ENCODE measurements around the gene ZFYVE1.
"Not testable (repeated sequence)": the region's sequence is repeated elsewhere in the genome, so short reads cannot be mapped to it uniquely, and the experiment has no call there.

ZFYVE1 gene

GRCh38 chr14:73027984-73028383, 1.1 kb upstream of the ZFYVE1 start:
- Histone ChIP-seq H3K27me3 (ENCODE audit: control insufficient read depth in 5 of 5, insufficient read depth in 4 of 5, low read length in 5 of 5) (no peaks in the 10 kb centered on the region), H3K27ac (ENCODE audit: low read depth, low read length) (no peak overlapping the region), H3K4me1 (ENCODE audit: control insufficient read depth in 5 of 5, insufficient read depth in 5 of 5, low read length in 5 of 5) (peaks cover 0 to 26% (median 23%) of the 10 kb centered on the region in 5 donors), H3K9ac (ENCODE audit: low read length in 5 of 5) (no peak overlapping the region), H3K36me3 (ENCODE audit: control insufficient read depth in 5 of 5, insufficient read depth in 5 of 5, low read length in 5 of 5) (peaks cover 6 to 12% (median 11%) of the 10 kb centered on the region in 5 donors), H3K9me3 (ENCODE audit: control insufficient read depth in 5 of 5, low read length in 5 of 5) (no peaks in the 10 kb centered on the region), H3K4me3 (ENCODE audit: low read depth in 1 of 5, low read length in 5 of 5) (no peak overlapping the region)

GRCh38 chr14:73027546-73027945, 640 bp upstream of the ZFYVE1 start:
- H3K9ac ChIP-seq (ENCODE audit: low read length in 5 of 5): peak overlapping the region in 1 of 5 donors; percentile 47
- peaks cover 0 to 29% (median 26%) of the 10 kb centered on the region in 5 donors for H3K4me1 ChIP-seq (ENCODE audit: control insufficient read depth in 5 of 5, insufficient read depth in 5 of 5, low read length in 5 of 5)
- H3K36me3 ChIP-seq (ENCODE audit: control insufficient read depth in 5 of 5, insufficient read depth in 5 of 5, low read length in 5 of 5): peaks cover 7 to 12% (median 11%) of the 10 kb centered on the region in 5 donors
- no peaks in the 10 kb centered on the region for H3K27me3 ChIP-seq (ENCODE audit: control insufficient read depth in 5 of 5, insufficient read depth in 4 of 5, low read length in 5 of 5)
- peak overlapping the region; percentile 4 for H3K27ac ChIP-seq (ENCODE audit: low read depth, low read length)
- no peaks in the 10 kb centered on the region for H3K9me3 ChIP-seq (ENCODE audit: control insufficient read depth in 5 of 5, low read length in 5 of 5)
- H3K4me3 ChIP-seq (ENCODE audit: low read depth in 1 of 5, low read length in 5 of 5): peak overlapping the region; percentile 61 to 89 (median 82)

- peak overlapping the region; percentile 84 for H3K27ac ChIP-seq (ENCODE audit: low read depth, low read length)
- H3K4me1 ChIP-seq (ENCODE audit: control insufficient read depth in 5 of 5, insufficient read depth in 5 of 5, low read length in 5 of 5): peaks cover 0 to 40% (median 31%) of the 10 kb centered on the region in 5 donors
Observed at GRCh38 chr14:73026243-73026844, 562 bp downstream of the ZFYVE1 start.

GRCh38 chr14:73025544-73025943, 1.4 kb downstream of the ZFYVE1 start:
- Histone ChIP-seq H3K27me3 (ENCODE audit: control insufficient read depth in 5 of 5, insufficient read depth in 4 of 5, low read length in 5 of 5) (no peaks in the 10 kb centered on the region), H3K9me3 (ENCODE audit: control insufficient read depth in 5 of 5, low read length in 5 of 5) (no peaks in the 10 kb centered on the region), H3K4me3 (ENCODE audit: low read depth in 1 of 5, low read length in 5 of 5) (peak overlapping the region in 3 of 5 donors; percentile 79 to 89 (median 87)), H3K36me3 (ENCODE audit: control insufficient read depth in 5 of 5, insufficient read depth in 5 of 5, low read length in 5 of 5) (peaks cover 13 to 22% (median 16%) of the 10 kb centered on the region in 5 donors), H3K9ac (ENCODE audit: low read length in 5 of 5) (peak overlapping the region in 4 of 5 donors; percentile 13 to 86 (median 76)), H3K4me1 (ENCODE audit: control insufficient read depth in 5 of 5, insufficient read depth in 5 of 5, low read length in 5 of 5) (peaks cover 0 to 40% (median 31%) of the 10 kb centered on the region in 5 donors), H3K27ac (ENCODE audit: low read depth, low read length) (peak overlapping the region; percentile 84)

More at GRCh38 chr14:73026243-73026844, 562 bp downstream of the ZFYVE1 start:
- H3K4me3 ChIP-seq (ENCODE audit: low read depth in 1 of 5, low read length in 5 of 5): peak overlapping the region; percentile 68 to 95 (median 87)
- peaks cover 13 to 18% (median 16%) of the 10 kb centered on the region in 5 donors for H3K36me3 ChIP-seq (ENCODE audit: control insufficient read depth in 5 of 5, insufficient read depth in 5 of 5, low read length in 5 of 5)
- H3K9ac ChIP-seq (ENCODE audit: low read length in 5 of 5): peak overlapping the region; percentile 19 to 86 (median 77)
- no peaks in the 10 kb centered on the region for H3K9me3 ChIP-seq (ENCODE audit: control insufficient read depth in 5 of 5, low read length in 5 of 5)
- no peaks in the 10 kb centered on the region for H3K27me3 ChIP-seq (ENCODE audit: control insufficient read depth in 5 of 5, insufficient read depth in 4 of 5, low read length in 5 of 5)

- Histone ChIP-seq H3K4me1 (ENCODE audit: control insufficient read depth in 5 of 5, insufficient read depth in 5 of 5, low read length in 5 of 5) (peaks cover 0 to 41% (median 35%) of the 10 kb centered on the region in 5 donors), H3K9me3 (ENCODE audit: control insufficient read depth in 5 of 5, low read length in 5 of 5) (no peaks in the 10 kb centered on the region), H3K9ac (ENCODE audit: low read length in 5 of 5) (peak overlapping the region in 1 of 5 donors; percentile 6), H3K4me3 (ENCODE audit: low read depth in 1 of 5, low read length in 5 of 5) (peak overlapping the region in 1 of 5 donors; percentile 5), H3K36me3 (ENCODE audit: control insufficient read depth in 5 of 5, insufficient read depth in 5 of 5, low read length in 5 of 5) (peaks cover 17 to 44% (median 20%) of the 10 kb centered on the region in 5 donors), H3K27ac (ENCODE audit: low read depth, low read length) (no peak overlapping the region), H3K27me3 (ENCODE audit: control insufficient read depth in 5 of 5, insufficient read depth in 4 of 5, low read length in 5 of 5) (no peaks in the 10 kb centered on the region)
Observed at GRCh38 chr14:73022051-73022450, 4.9 kb downstream of the ZFYVE1 start.

- H3K27ac ChIP-seq (ENCODE audit: low read depth, low read length); H3K27me3 ChIP-seq (ENCODE audit: control insufficient read depth in 5 of 5, insufficient read depth in 4 of 5, low read length in 5 of 5); H3K9ac ChIP-seq (ENCODE audit: low read length in 5 of 5); H3K4me3 ChIP-seq (ENCODE audit: low read depth in 1 of 5, low read length in 5 of 5); H3K9me3 ChIP-seq (ENCODE audit: control insufficient read depth in 5 of 5, low read length in 5 of 5): not testable (repeated sequence)
- Histone ChIP-seq H3K36me3 (ENCODE audit: control insufficient read depth in 5 of 5, insufficient read depth in 5 of 5, low read length in 5 of 5) (peaks cover 6 to 40% (median 13%) of the 10 kb centered on the region in 5 donors), H3K4me1 (ENCODE audit: control insufficient read depth in 5 of 5, insufficient read depth in 5 of 5, low read length in 5 of 5) (peaks cover 0 to 12% (median 4%) of the 10 kb centered on the region in 5 donors)
Observed at GRCh38 chr14:73016011-73016410, 10.9 kb downstream of the ZFYVE1 start.

- H3K9me3 ChIP-seq (ENCODE audit: control insufficient read depth in 5 of 5, low read length in 5 of 5); H3K27me3 ChIP-seq (ENCODE audit: control insufficient read depth in 5 of 5, insufficient read depth in 4 of 5, low read length in 5 of 5); H3K27ac ChIP-seq (ENCODE audit: low read depth, low read length); H3K4me3 ChIP-seq (ENCODE audit: low read depth in 1 of 5, low read length in 5 of 5); H3K9ac ChIP-seq (ENCODE audit: low read length in 5 of 5): not testable (repeated sequence)
- H3K4me1 ChIP-seq (ENCODE audit: control insufficient read depth in 5 of 5, insufficient read depth in 5 of 5, low read length in 5 of 5): peaks cover 0 to 12% (median 4%) of the 10 kb centered on the region in 5 donors
- peaks cover 6 to 36% (median 13%) of the 10 kb centered on the region in 5 donors for H3K36me3 ChIP-seq (ENCODE audit: control insufficient read depth in 5 of 5, insufficient read depth in 5 of 5, low read length in 5 of 5)
Observed at GRCh38 chr14:73015552-73015951, 11.4 kb downstream of the ZFYVE1 start.

- peaks cover 0 to 18% (median 5%) of the 10 kb centered on the region in 5 donors for H3K4me1 ChIP-seq (ENCODE audit: control insufficient read depth in 5 of 5, insufficient read depth in 5 of 5, low read length in 5 of 5)
- H3K27me3 ChIP-seq (ENCODE audit: control insufficient read depth in 5 of 5, insufficient read depth in 4 of 5, low read length in 5 of 5): no peaks in the 10 kb centered on the region
- H3K9me3 ChIP-seq (ENCODE audit: control insufficient read depth in 5 of 5, low read length in 5 of 5): no peaks in the 10 kb centered on the region
- no peak overlapping the region for H3K27ac ChIP-seq (ENCODE audit: low read depth, low read length)
- peaks cover 6 to 30% (median 14%) of the 10 kb centered on the region in 5 donors for H3K36me3 ChIP-seq (ENCODE audit: control insufficient read depth in 5 of 5, insufficient read depth in 5 of 5, low read length in 5 of 5)
- H3K4me3 ChIP-seq (ENCODE audit: low read depth in 1 of 5, low read length in 5 of 5): no peak overlapping the region
- no peak overlapping the region for H3K9ac ChIP-seq (ENCODE audit: low read length in 5 of 5)
Observed at GRCh38 chr14:73014105-73014504, 12.8 kb downstream of the ZFYVE1 start.

GRCh38 chr14:73011189-73011588, 15.7 kb downstream of the ZFYVE1 start:
- peaks cover 2 to 30% (median 22%) of the 10 kb centered on the region in 5 donors for H3K4me1 ChIP-seq (ENCODE audit: control insufficient read depth in 5 of 5, insufficient read depth in 5 of 5, low read length in 5 of 5)
- H3K27ac ChIP-seq (ENCODE audit: low read depth, low read length); H3K27me3 ChIP-seq (ENCODE audit: control insufficient read depth in 5 of 5, insufficient read depth in 4 of 5, low read length in 5 of 5); H3K9ac ChIP-seq (ENCODE audit: low read length in 5 of 5); H3K4me3 ChIP-seq (ENCODE audit: low read depth in 1 of 5, low read length in 5 of 5); H3K9me3 ChIP-seq (ENCODE audit: control insufficient read depth in 5 of 5, low read length in 5 of 5): not testable (repeated sequence)
- H3K36me3 ChIP-seq (ENCODE audit: control insufficient read depth in 5 of 5, insufficient read depth in 5 of 5, low read length in 5 of 5): peaks cover 4 to 12% (median 8%) of the 10 kb centered on the region in 5 donors

- Histone ChIP-seq H3K36me3 (ENCODE audit: control insufficient read depth in 5 of 5, insufficient read depth in 5 of 5, low read length in 5 of 5) (peaks cover 6 to 25% (median 9%) of the 10 kb centered on the region in 5 donors), H3K4me3 (ENCODE audit: low read depth in 1 of 5, low read length in 5 of 5) (no peak overlapping the region), H3K4me1 (ENCODE audit: control insufficient read depth in 5 of 5, insufficient read depth in 5 of 5, low read length in 5 of 5) (peaks cover 2 to 30% (median 22%) of the 10 kb centered on the region in 5 donors), H3K9me3 (ENCODE audit: control insufficient read depth in 5 of 5, low read length in 5 of 5) (no peaks in the 10 kb centered on the region), H3K27ac (ENCODE audit: low read depth, low read length) (peak overlapping the region; percentile 54), H3K9ac (ENCODE audit: low read length in 5 of 5) (no peak overlapping the region), H3K27me3 (ENCODE audit: control insufficient read depth in 5 of 5, insufficient read depth in 4 of 5, low read length in 5 of 5) (no peaks in the 10 kb centered on the region)
Observed at GRCh38 chr14:73008501-73008900, 18.4 kb downstream of the ZFYVE1 start.
